Measurements from ENCODE around the gene HYI.
"Not testable (repeated sequence)": the region's sequence is repeated elsewhere in the genome, so short reads cannot be mapped to it uniquely, and the experiment has no call there.

Gene HYI

DNA sequence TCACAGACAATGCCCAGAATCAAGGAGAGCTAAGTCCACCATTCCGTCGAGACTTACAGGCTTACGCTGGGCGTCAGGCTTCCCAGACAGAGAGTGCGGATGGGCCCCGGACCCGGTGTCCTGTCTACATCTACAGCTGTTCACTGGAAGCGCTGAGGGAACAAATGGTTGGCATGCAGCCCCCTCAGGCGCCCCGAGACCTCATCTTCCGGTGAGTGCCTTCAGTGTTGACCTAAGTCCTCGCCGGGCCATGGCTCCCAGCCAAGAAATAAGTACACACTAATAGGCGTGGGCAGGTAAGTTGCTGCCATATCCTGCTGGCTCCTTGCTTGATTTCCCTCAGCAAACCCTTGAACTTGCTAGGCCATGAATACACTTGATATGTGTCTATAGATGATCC lies 26.2 kb downstream of the HYI start:
- no peak for DNase-seq (ENCODE audit: low read depth in 2 of 2)

DNA sequence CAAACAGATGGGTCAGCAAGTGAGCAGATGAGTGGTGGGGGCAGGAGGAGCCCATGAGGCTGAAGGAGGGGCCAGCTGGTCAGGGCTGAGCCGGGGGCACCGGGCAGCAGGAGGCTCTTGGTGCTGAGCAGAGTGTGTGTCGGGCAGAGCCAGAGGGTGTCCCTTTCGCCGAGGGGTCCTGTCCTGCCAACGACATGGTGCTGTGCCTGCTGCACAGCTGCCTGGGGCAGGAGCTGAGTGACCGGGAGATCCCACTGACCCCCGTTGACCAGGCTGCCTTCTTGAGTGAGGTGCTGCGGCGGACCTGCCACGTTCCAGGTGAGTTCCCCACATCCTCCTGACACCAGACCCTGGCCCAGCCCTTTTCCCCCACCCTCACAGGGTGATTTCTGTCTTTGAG lies 27.5 kb downstream of the HYI start:
- DNase-seq (ENCODE audit: low read depth in 2 of 2) = no peak

GRCh38 chr1:43425045-43425444 lies 28.7 kb downstream of the HYI start:
- no peak for DNase-seq (ENCODE audit: low read depth in 2 of 2)

DNA sequence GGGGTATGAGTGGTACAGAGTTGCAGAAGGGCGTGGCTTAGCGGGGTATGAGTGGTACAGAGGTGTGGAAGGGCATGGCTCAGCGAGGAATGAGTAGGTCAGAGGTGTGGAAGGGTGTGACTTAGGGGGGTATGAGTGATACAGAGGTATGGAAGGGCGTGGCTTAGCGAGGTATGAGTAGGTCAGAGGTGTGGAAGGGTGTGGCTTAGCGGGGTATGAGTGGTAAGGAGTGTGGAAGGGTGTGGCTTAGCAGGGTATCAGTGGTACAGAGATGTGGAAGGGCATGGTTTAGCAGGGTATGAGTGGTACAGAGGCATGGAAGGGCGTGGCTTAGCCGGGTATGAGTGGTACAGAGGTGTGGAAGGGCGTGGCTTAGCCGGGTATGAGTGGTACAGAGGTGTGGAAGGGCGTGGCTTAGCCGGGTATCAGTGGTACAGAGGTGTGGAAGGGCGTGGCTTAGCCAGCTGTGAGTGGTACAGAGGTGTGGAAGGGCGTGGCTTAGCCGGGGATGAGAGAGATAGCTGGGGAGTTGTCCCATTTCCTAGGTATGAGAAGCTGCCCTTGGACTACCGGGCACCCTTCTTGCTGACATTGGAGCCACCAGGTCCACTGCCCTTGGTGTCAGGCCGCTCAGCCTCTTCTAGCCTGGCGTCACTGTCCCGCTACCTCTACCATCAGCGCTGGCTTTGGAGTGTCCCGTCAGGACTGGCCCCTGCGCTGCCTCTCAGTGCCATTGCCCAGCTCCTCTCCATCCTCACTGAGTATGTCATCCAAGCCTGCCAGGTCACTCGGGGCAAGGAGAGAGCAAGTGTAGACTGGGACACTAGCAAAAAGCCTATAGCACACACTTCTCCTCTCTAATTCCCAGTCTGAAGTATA lies 29.8 kb downstream of the HYI start:
- no peak for DNase-seq (ENCODE audit: low read depth in 2 of 2)

DNA sequence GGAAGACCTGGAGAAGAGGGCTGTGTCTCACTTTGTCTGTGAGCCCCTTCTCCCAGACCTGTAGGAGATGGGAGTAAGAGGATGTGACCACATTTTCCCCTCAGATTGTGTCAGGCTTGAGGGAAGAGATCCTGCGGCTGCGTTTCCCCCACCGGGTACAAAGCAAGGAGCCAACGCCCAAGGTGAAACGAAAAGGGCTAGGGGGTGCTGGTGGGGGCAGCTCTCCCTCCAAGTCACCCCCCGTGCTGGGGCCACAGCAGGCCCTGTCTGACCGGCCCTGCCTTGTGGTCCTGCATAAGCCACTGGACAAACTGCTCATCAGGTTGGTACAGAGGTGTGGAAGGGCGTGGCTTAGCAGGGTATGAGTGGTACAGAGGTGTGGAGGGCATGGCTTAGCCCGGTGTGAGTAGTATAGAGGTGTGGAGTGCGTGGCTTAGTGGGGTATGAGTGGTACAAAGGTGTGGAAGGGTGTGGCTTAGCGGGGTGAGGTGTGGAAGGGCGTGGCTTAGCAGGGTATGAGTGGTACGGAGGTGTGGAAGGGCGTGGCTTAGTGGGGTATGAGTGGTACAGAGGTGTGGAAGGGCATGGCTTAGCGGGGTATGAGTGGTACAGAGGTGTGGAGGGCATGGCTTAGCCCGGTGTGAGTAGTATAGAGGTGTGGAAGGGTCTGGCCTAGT lies 30.6 kb downstream of the HYI start:
- DNase-seq (ENCODE audit: low read depth in 2 of 2) = no peak

DNA sequence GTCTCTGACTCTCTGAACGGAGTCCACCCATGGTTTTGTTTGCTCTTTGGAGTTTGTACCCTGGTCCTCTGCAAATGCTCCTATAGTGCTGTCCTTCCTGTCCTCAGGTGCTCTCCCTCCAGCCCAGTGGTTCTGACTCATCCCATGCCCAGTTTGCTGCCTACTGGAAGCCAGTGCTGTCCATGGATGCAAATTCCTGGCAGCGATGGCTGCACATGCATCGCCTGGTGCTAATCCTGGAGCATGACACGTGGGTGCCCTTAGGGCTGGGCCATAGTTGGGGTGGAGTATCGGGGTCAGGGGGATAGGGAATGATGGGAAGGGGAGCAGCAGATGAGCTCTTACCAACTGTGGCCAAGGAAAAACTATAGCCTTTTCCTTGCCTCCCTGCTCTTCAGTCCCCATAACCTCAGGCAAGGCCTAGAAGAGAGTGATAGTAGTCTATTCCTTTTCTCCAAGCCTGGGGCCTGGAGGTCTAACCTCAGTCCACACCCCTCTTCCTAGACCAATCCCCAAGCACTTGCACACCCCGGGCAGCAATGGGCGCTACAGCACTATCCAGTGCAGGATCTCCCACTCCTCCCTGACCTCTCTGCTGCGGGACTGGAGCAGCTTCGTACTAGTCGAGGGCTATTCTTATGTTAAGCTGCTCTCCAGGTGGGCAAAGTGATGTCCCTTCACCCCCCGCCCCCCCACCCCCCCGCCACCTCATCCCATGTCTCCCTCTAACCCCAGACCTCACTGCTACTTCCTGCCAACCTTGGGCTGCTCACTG lies 31.6 kb downstream of the HYI start:
- no peak for DNase-seq (ENCODE audit: low read depth in 2 of 2)

GRCh38 chr1:43421396-43421795 lies 32.3 kb downstream of the HYI start:
- DNase-seq (ENCODE audit: low read depth in 2 of 2) = no peak

- no peak for DNase-seq (ENCODE audit: low read depth in 2 of 2)
Observed at GRCh38 chr1:43420874-43421273, 32.9 kb downstream of the HYI start.

DNA sequence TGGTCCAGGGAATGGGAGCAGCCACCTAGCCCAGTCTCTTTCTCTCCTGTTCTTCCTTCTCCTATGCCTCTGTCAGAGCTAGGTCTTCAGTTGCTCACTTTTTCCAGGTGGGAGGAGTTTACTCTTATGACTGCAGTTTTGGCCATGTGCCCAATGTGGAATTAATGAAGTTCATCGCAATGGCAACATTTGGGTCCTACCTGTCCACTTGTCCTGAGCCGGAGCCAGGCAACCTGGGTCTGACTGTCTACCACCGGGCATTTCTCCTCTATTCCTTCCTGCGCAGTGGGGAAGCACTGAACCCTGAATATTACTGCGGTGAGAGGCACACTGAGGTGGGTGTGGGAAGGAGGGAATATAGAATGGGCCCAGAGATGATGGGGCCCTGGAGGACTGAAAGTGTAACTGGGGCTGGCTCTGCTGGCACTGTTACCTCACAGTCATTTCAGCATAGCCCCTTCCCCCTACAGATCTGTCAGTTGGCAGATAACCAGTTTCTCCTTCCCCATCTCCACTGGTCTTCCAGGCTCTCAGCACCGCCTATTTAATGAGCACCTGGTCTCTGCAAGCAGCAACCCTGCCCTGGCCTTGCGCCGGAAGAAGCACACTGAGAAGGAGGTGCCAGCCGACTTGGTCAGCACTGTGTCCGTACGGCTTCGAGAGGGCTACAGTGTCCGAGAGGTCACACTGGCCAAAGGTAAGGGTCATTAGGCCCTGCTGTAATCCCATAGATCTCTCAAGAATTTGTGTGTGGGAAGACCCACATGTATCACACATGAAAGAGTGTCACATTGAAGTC lies 33.9 kb downstream of the HYI start:
- DNase-seq (ENCODE audit: low read depth in 2 of 2) = no peak

DNA sequence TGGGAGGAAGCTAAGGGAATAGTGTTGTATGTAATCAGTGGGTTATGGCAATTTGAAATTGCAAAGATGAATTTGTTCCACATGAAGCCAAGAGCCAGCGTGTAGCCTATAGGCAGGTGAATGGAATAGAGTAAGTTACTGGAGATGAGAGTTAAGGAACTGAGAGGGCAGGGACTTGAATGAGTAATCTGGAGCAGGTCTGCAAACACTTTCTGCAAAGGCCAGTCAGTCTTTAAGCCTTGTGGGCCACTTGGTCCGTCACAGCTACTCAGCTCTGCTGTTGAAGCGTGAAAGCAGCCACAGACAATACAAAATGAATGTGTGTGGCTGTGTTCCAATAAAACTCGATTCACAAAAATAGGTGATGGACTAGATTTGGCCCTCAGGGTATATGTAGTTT lies 34.9 kb downstream of the HYI start:
- no peak for DNase-seq (ENCODE audit: low read depth in 2 of 2)

DNA sequence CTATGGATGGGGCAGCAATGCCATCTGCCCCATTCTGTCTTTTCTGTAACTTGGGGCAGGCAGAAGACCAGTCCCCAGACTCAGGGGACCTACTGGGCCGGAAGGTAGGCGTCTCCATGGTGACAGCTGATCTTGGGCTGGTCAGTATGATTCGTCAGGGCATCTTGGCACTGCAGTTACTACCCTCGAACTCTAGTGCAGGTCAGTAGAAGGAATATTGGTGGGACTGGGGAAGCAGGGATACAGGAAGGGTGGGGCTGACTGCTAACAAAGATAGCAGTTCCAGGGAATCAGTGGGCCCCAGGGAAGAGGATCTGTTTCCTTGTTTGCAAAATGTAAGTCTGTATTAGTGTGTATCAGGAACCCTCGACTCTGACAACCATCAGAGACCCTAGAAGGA lies 37.8 kb downstream of the HYI start:
- DNase-seq (ENCODE audit: low read depth in 2 of 2) = no peak

DNA sequence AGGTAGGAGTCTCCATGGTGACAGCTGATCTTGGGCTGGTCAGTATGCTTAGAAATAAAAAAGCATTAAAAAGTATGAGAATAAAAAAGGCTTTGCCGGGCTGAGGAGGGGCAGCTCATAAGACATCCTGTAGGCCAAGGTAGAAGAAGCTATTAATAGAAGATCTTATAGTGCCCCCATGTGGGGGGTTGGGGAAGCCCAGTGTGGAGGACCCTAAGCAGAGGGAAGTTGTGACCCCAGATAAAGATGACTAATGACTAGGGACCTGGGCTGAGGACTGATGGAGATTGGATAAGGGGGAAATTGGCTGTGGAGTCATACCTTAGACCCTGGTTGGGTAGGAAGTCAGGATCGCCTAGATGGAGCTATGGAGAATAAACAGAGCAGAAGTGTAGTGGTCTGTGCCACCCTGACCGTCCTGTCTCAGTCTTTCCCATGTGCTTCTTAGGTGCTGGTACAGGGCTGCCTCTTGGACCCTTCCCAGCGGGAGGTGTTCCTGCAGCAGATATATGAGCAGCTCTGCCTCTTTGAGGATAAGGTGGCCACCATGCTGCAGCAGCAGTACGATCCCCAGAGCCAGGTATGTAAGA lies 39.0 kb downstream of the HYI start:
- peak; percentile 40 to 45 for DNase-seq (ENCODE audit: low read depth in 2 of 2)

DNA sequence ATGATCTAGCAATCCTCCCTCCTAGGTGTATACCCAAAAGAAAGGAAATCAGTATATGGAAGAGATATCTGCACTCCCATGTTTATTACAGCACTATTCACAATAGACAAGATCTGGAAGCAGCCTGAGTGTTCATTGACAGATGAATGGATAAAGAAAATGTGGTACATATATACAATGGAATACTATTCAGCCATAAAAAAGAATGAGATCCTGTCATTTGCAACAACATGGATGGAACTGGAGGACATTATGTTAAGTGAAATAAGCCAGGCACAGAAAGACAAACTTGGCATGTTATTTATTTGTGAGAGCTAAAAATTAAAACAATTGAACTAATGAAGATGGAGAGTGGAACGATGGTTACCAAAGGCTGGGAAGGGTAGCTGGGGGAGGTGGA lies 40.3 kb downstream of the HYI start:
- DNase-seq (ENCODE audit: low read depth in 2 of 2) = not testable (repeated sequence)

GRCh38 chr1:43410571-43410970 lies 43.2 kb downstream of the HYI start:
- DNase-seq (ENCODE audit: low read depth in 2 of 2) = no peak

- no peak for DNase-seq (ENCODE audit: low read depth in 2 of 2)
Observed at GRCh38 chr1:43405876-43406234, 47.9 kb downstream of the HYI start.

GRCh38 chr1:43405219-43405875 lies 48.4 kb downstream of the HYI start:
- DNase-seq (ENCODE audit: low read depth in 2 of 2) = no peak

DNA sequence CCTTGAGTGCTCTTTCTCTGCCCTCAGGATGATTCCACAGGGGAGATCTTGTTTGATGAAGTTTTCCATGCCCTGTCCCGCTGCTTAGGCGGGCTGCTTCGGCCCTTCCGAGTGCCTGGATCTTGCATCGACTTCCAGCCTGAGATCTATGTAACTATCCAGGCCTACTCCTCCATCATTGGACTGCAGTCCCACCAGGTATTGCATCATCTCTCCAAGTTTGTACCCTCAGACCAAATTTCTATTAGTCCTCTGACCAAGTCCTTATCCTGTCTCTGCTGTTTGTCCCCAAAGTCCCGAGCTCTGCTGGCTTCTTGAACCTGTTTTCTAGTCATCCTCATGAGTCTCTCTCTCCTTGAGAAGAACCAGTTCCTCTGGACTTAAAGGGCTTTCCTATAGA lies 49.4 kb downstream of the HYI start:
- no peak for DNase-seq (ENCODE audit: low read depth in 2 of 2)

DNA sequence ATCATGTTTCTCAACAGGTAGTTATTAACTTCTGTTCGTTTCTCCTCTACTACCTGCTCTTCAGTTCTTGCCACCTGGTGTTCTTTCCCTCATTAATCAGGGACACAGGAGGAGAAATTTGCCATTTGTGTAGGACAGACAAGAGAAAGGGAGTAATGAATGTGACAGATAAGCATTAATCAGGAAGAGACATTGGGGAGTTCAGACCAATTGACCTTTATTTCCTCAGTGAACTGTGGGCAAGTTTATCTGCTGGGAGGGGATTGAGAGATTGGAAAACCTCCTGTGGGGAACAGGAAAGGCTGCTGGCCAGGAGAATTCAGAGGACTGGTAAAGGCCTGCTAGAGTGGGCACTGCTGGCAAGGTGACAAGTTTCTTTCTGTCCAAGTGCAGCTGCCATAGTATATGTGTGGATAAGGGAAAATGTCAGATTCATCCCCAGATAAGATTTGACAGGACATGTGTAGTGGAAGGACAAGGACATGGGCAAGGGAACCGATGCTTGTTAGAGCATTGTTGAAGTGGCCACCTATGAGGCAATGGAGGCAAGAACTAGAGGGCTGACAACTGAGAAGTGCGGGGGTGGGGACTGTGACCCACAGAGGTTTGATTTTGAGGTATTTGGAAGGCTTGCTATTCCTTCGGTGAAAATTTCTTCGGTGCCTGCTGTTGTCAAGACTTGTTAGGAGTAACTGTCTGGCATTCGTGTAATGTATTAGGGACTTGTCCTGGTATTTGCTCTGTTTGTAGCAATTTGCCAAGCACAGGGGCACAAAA lies 51.5 kb downstream of the HYI start:
- no peak for DNase-seq (ENCODE audit: low read depth in 2 of 2)
